B cell (primary cell): ENCODE results near the gene SIRT3. TPM values are rescaled to one million over a fixed set of nuclear protein-coding genes. Genes with fewer than 3 reads are reported as not detected.

Source experiments
- ATAC-seq: fragments of 200-7000 bp; cut with Tn5 transposase; one replicate; pipeline ENCODE4 v1.10.0; 2021; ENCODE audit warnings: low read depth, mild to moderate bottlenecking, moderate number of reproducible peaks, moderate library complexity
- CTCF ChIA-PET: fragments of 350-600 bp; sonication (Branson Sonifier 250); formaldehyde crosslinking; loops from one replicate; lab custom pipeline; 2021; ENCODE audit warnings: antibody characterized with exemption, inconsistent platforms; lab: Charles Lee
- POLR2A ChIA-PET: fragments of 350-600 bp; sonication (Branson Sonifier 250); formaldehyde crosslinking; loops from one replicate; lab custom pipeline; 2021; ENCODE audit warnings: antibody characterized with exemption; lab: Charles Lee
- DNase-seq: peaks from one replicate; pipeline ENCODE4 v3.0.0; 2013
- H2AFZ ChIP-seq: 2 replicates; pipeline ENCODE4 v1.6.1; 2012; ENCODE audit warnings: mild to moderate bottlenecking, low read depth, low read length; ENCODE audit not compliant: insufficient read depth, poor library complexity, severe bottlenecking
- H3K27ac ChIP-seq, 2 donors: 1 replicate in 1 of 2; 2 replicates in 1 of 2; pipeline ENCODE4 v1.5.1; 2012 to 2013; ENCODE audit warnings: low read length in 2 of 2, mild to moderate bottlenecking in 2 of 2, moderate library complexity in 1 of 2
- H3K27me3 ChIP-seq, 4 experiments: fragments of 200-600 bp in 1 of 4; sonication (generic) in 1 of 4; replicated peaks in 1 of 4; 1 replicate in 2 of 4; 2 replicates in 2 of 4; pipeline versions ENCODE4 v1.6.1 to v1.7.0; 2013 to 2016; ENCODE audit warnings: low read length in 3 of 4, mild to moderate bottlenecking in 2 of 4, mixed read lengths in 1 of 4, moderate library complexity in 1 of 4; ENCODE audit not compliant: insufficient read depth in 4 of 4, control insufficient read depth in 3 of 4; ENCODE audit errors: control extremely low read depth in 1 of 4
- H3K36me3 ChIP-seq, 2 experiments: replicated peaks in 1 of 2; 1 replicate in 1 of 2; 2 replicates in 1 of 2; pipeline versions ENCODE4 v1.6.1 to v1.7.1; 2013; ENCODE audit warnings: low read length in 1 of 2; ENCODE audit not compliant: insufficient read depth in 2 of 2, control insufficient read depth in 1 of 2; ENCODE audit errors: control extremely low read depth in 1 of 2, extremely low read depth in 1 of 2
- H3K4me1 ChIP-seq, 2 donors: fragments of 200-600 bp in 1 of 2; sonication (generic) in 1 of 2; 1 replicate in 1 of 2; 2 replicates in 1 of 2; pipeline versions ENCODE4 v1.5.1 to v1.6.1; 2013 to 2017; ENCODE audit warnings: low read length in 2 of 2; ENCODE audit not compliant: control insufficient read depth in 2 of 2, insufficient read depth in 2 of 2
- H3K4me2 ChIP-seq: replicated peaks from 2 replicates; pipeline ENCODE3; 2012; ENCODE audit warnings: mild to moderate bottlenecking, low read depth, low read length; ENCODE audit not compliant: poor library complexity, severe bottlenecking
- H3K4me3 ChIP-seq, 5 experiments: fragments of 200-600 bp in 1 of 5; sonication (generic) in 1 of 5; 1 replicate in 3 of 5; 2 replicates in 2 of 5; pipeline versions ENCODE4 v1.5.1 to v1.7.0; 2011 to 2016; ENCODE audit warnings: low read length in 4 of 5, mild to moderate bottlenecking in 4 of 5, low read depth in 2 of 5, control low read depth in 1 of 5, moderate library complexity in 1 of 5; ENCODE audit not compliant: insufficient read depth in 1 of 5; ENCODE audit errors: control extremely low read depth in 1 of 5, extremely low read depth in 1 of 5
- H3K79me2 ChIP-seq: fragments of 200-600 bp; sonication (generic); one replicate; pipeline ENCODE4 v1.6.0; 2016; ENCODE audit warnings: low read length; ENCODE audit not compliant: control insufficient read depth, insufficient read depth
- H3K9ac ChIP-seq: fragments of 200-600 bp; sonication (generic); 2 replicates; pipeline ENCODE4 v1.6.1; 2017; ENCODE audit warnings: mild to moderate bottlenecking, low read length, moderate library complexity
- H3K9me3 ChIP-seq, 3 donors: one replicate each; pipeline versions ENCODE4 v1.6.1 to v1.7.1; 2013; ENCODE audit warnings: low read length in 2 of 3; ENCODE audit not compliant: control insufficient read depth in 2 of 3, insufficient read depth in 1 of 3; ENCODE audit errors: control extremely low read depth in 1 of 3
- H4K20me1 ChIP-seq: 2 replicates; pipeline ENCODE4 v1.6.0; 2012; ENCODE audit warnings: mild to moderate bottlenecking, low read length; ENCODE audit not compliant: insufficient read depth, control insufficient read depth, poor library complexity, severe bottlenecking
- H3K27ac Mint-ChIP-seq: one replicate; pipeline ENCODE4 v1.8.0; 2021; ENCODE audit warnings: mixed read lengths
- H3K27me3 Mint-ChIP-seq: one replicate; pipeline ENCODE4 v1.8.0; 2021; ENCODE audit warnings: mixed read lengths
- H3K4me1 Mint-ChIP-seq: one replicate; pipeline ENCODE4 v1.8.0; 2021; ENCODE audit warnings: mixed read lengths
- H3K4me3 Mint-ChIP-seq: one replicate; pipeline ENCODE4 v1.8.0; 2021; ENCODE audit warnings: mixed read lengths
- H3K9me3 Mint-ChIP-seq: one replicate; pipeline ENCODE4 v1.8.0; 2022; ENCODE audit warnings: mixed read lengths; ENCODE audit not compliant: insufficient read depth
- CTCF ChIP-seq: fragments of 200-600 bp; IDR thresholded peaks from one replicate; pipeline ENCODE4 v1.8.0; 2022; ENCODE audit warnings: antibody characterized with exemption, mild to moderate bottlenecking
- EZH2 ChIP-seq: IDR thresholded peaks from 2 replicates; pipeline ENCODE4 v1.6.1; 2012; ENCODE audit warnings: borderline replicate concordance, low read depth, mild to moderate bottlenecking, moderate library complexity, low read length; ENCODE audit not compliant: insufficient read depth, poor library complexity, severe bottlenecking
- WGBS: methylation state at CpG from one replicate; pipeline ENCODE4 v1.1.5; 2013; ENCODE audit warnings: missing lambda C conversion rate; ENCODE audit not compliant: insufficient coverage; 5-methylcytosine and 5-hydroxymethylcytosine counted together
- intact Hi-C: fragments of 100-400 bp; cut with micrococcal nuclease; formaldehyde crosslinking; loops from one replicate; pipeline ENCODE4 v1.10.0; 2022
- polyA plus RNA-seq: library from polyadenylated mRNA; depleted of rRNA; stranded (reverse); fragments of >200 nt; gene quantifications from 2 replicates; pipeline ENCODE4 v1.2.3, GENCODE V29; 2012
- total RNA-seq, 2 donors: library from RNA; stranded (reverse); fragments of 120-200 nt in 1 of 2; gene quantifications; 1 replicate in 1 of 2; 2 replicates in 1 of 2; pipeline versions ENCODE4 v1.2.3 to v1.2.4, GENCODE V29; 2013 to 2022

The SIRT3 gene
- total and polyA plus RNA-seq, 2 donors (not counting 1 experiment from before 2014, with no cell fraction given): 22.9 to 27.9 TPM

GRCh38 chr11:209275-210121 lies 26.6 kb downstream of the SIRT3 start:
- WGBS: 70% methylated on average over 28 of the region's 29 CpGs
- peak overlapping the region; percentile 100 for H3K27ac Mint-ChIP-seq
- Histone ChIP-seq H2AFZ (peak overlapping the region; percentile 69), H3K79me2 (peaks cover 53% of the 10 kb centered on the region), H3K36me3 (peaks cover 0 to 60% of the 10 kb centered on the region in 2 experiments), H3K27me3 (no peaks in the 10 kb centered on the region), H3K4me3 (peak overlapping the region; percentile 54 to 89 (median 87)), H3K4me2 (peak overlapping the region; percentile 90), H3K9me3 (no peaks in the 10 kb centered on the region), H4K20me1 (peaks cover 68% of the 10 kb centered on the region), H3K27ac (peak overlapping the region; percentile 22 to 96), H3K9ac (peak overlapping the region; percentile 90), H3K4me1 (peaks cover 26 to 43% of the 10 kb centered on the region in 2 donors)
- ATAC-seq (no peak), DNase-seq (no peak)
- POLR2A ChIA-PET: interaction anchor here (1.5 to 3.2 kb wide), 4 partner anchors 27 to 91 kb away, joined by 3 to 25 read pairs (median 14); partner anchors contain the start of genes PSMD13 and SIRT3
- no peaks in the 10 kb centered on the region for H3K27me3 Mint-ChIP-seq
- CTCF ChIA-PET: interaction anchor here (1.7 to 4.0 kb wide), 2 partner anchors 27 to 240 kb away, joined by 4 to 33 read pairs; partner anchors contain the start of genes PSMD13, PTDSS2 and SIRT3
- no peaks in the 10 kb centered on the region for H3K9me3 Mint-ChIP-seq
- TF ChIP-seq EZH2: no peak
- no peak for TF ChIP-seq CTCF
- intact Hi-C loops: loop anchor here (5.0 kb wide), 2 partner anchors 328 to 588 kb away; partner anchors contain the start of genes HRAS, LRRC56 and SLC25A22
- peak overlapping the region; percentile 98 for H3K4me3 Mint-ChIP-seq
- H3K4me1 Mint-ChIP-seq: peaks cover 41% of the 10 kb centered on the region
